ENCODE measurements around the gene RPL9.

GRCh38 chr4:39466747-39467146 is 8.0 kb upstream of the RPL9 start:
- no peak for TF ChIP-seq POLR2A (IDR thresholded peaks at IDR 0.05)
- no peak for TF ChIP-seq CTCF (IDR thresholded peaks at IDR 0.05)
